Fibroblast of lung (primary cell): ENCODE data around the gene COG4. TPM values are rescaled to one million over a fixed set of nuclear protein-coding genes. Genes with fewer than 3 reads are reported as not detected.

Experiments
- DNase-seq, 2 donors: peaks; one replicate each; pipeline versions ENCODE4 v3.0.0 to v3.0.0-alpha.2; 2010; ENCODE audit warnings: low read depth in 2 of 2
- H2AFZ ChIP-seq: 2 replicates; pipeline ENCODE4 v1.5.1; 2012; ENCODE audit warnings: low read length, control low read depth, inconsistent platforms
- H3K27ac ChIP-seq: 2 replicates; pipeline ENCODE4 v1.5.1; 2011; ENCODE audit warnings: low read length, control low read depth; ENCODE audit not compliant: insufficient read depth
- H3K27me3 ChIP-seq: 2 replicates; pipeline ENCODE4 v1.5.1; 2011; ENCODE audit warnings: mild to moderate bottlenecking, low read length; ENCODE audit not compliant: control insufficient read depth, insufficient read depth
- H3K36me3 ChIP-seq: 2 replicates; pipeline ENCODE4 v1.5.1; 2011; ENCODE audit warnings: low read length; ENCODE audit not compliant: control insufficient read depth, insufficient read depth
- H3K4me1 ChIP-seq: 2 replicates; pipeline ENCODE4 v1.5.1; 2011; ENCODE audit warnings: low read length; ENCODE audit not compliant: control insufficient read depth, insufficient read depth; ENCODE audit errors: extremely low read depth
- H3K4me2 ChIP-seq: 2 replicates; pipeline ENCODE4 v1.5.1; 2011; ENCODE audit warnings: low read length, control low read depth; ENCODE audit not compliant: insufficient read depth; ENCODE audit errors: extremely low read depth
- H3K4me3 ChIP-seq, 4 experiments: fragments of 200-600 bp in 1 of 4; sonication (generic) in 1 of 4; replicated peaks in 1 of 4; 2 replicates each; pipeline ENCODE4 v1.5.1; 2011 to 2016; ENCODE audit warnings: low read length in 4 of 4, low read depth in 3 of 4, mild to moderate bottlenecking in 3 of 4, control low read depth in 2 of 4, inconsistent platforms in 1 of 4, mixed read lengths in 1 of 4; ENCODE audit not compliant: insufficient read depth in 1 of 4; ENCODE audit errors: control extremely low read depth in 1 of 4
- H3K79me2 ChIP-seq: 2 replicates; pipeline ENCODE4 v1.5.1; 2012; ENCODE audit warnings: mild to moderate bottlenecking, low read length, inconsistent platforms; ENCODE audit not compliant: control insufficient read depth, insufficient read depth
- H3K9ac ChIP-seq: 2 replicates; pipeline ENCODE4 v1.5.1; 2011; ENCODE audit warnings: mild to moderate bottlenecking, low read length, control low read depth; ENCODE audit not compliant: insufficient read depth
- H3K9me3 ChIP-seq: 2 replicates; pipeline ENCODE4 v1.5.1; 2012; ENCODE audit warnings: low read depth, low read length; ENCODE audit not compliant: control insufficient read depth, insufficient read depth
- H4K20me1 ChIP-seq: 2 replicates; pipeline ENCODE4 v1.5.1; 2011; ENCODE audit warnings: low read length; ENCODE audit not compliant: control insufficient read depth, insufficient read depth; ENCODE audit errors: extremely low read depth
- CTCF ChIP-seq, 2 donors: IDR thresholded peaks in 1 of 2; conservative IDR thresholded peaks in 1 of 2; 1 replicate in 1 of 2; 2 replicates in 1 of 2; pipeline ENCODE4 v1.5.1; 2011 to 2012; ENCODE audit warnings: low read length in 2 of 2, control low read depth in 1 of 2, inconsistent platforms in 1 of 2, low read depth in 1 of 2, mild to moderate bottlenecking in 1 of 2
- EZH2 ChIP-seq: IDR thresholded peaks from 2 replicates; pipeline ENCODE4 v1.5.1; 2012; ENCODE audit warnings: low read length, control low read depth, mild to moderate bottlenecking; ENCODE audit errors: missing control alignments
- polyA plus RNA-seq, 2 donors: library from polyadenylated mRNA; depleted of rRNA in 1 of 2; stranded (reverse) in 1 of 2; unstranded in 1 of 2; fragments of >200 nt; gene quantifications; 2 replicates each; pipeline ENCODE4 v1.2.1, GENCODE V29; 2011 to 2012; ENCODE audit warnings: missing spikeins in 1 of 2
- total RNA-seq: library from RNA; depleted of rRNA; stranded (reverse); fragments of >200 nt; gene quantifications from 2 replicates; pipeline ENCODE4 v1.2.1, GENCODE V29; 2014

Gene COG4
- total and polyA plus RNA-seq, 2 donors (not counting 1 experiment from before 2014, with no cell fraction given), result 36.2 to 117 TPM

GRCh38 chr16:70490261-70490660, 33.1 kb downstream of the COG4 start:
- DNase-seq, result peak in 1 of 2 donors; percentile 9
- no peak overlapping the region for H3K27ac ChIP-seq
- H3K79me2 ChIP-seq, result no peaks in the 10 kb centered on the region
- H3K4me1 ChIP-seq, result no peaks in the 10 kb centered on the region
- no peak overlapping the region for H3K4me3 ChIP-seq
- H3K9me3 ChIP-seq, result no peaks in the 10 kb centered on the region
- H3K9ac ChIP-seq, result no peak overlapping the region
- no peaks in the 10 kb centered on the region for H4K20me1 ChIP-seq
- no peak overlapping the region for H2AFZ ChIP-seq
- H3K4me2 ChIP-seq, result no peak overlapping the region
- H3K36me3 ChIP-seq, result peaks cover 5% of the 10 kb centered on the region
- H3K27me3 ChIP-seq, result no peaks in the 10 kb centered on the region
- no peak for TF ChIP-seq CTCF (conservative IDR thresholded peaks at IDR 0.05 in 1 of 2, IDR thresholded peaks at IDR 0.05 in 1 of 2; ENCODE audit: low read depth in 1 of 2, low read length in 2 of 2)
- no peak for TF ChIP-seq EZH2

- H3K4me2 ChIP-seq, result no peak overlapping the region
- no peaks in the 10 kb centered on the region for H3K79me2 ChIP-seq
- H3K9me3 ChIP-seq, result no peaks in the 10 kb centered on the region
- peaks cover 2% of the 10 kb centered on the region for H3K4me1 ChIP-seq
- H3K36me3 ChIP-seq, result peaks cover 19% of the 10 kb centered on the region
- no peak for DNase-seq
- H3K4me3 ChIP-seq, result no peak overlapping the region
- no peaks in the 10 kb centered on the region for H4K20me1 ChIP-seq
- H2AFZ ChIP-seq, result no peak overlapping the region
- no peak for TF ChIP-seq EZH2
- H3K9ac ChIP-seq, result no peak overlapping the region
- no peaks in the 10 kb centered on the region for H3K27me3 ChIP-seq
- no peak overlapping the region for H3K27ac ChIP-seq
These were observed 38.5 kb downstream of the COG4 start for GRCh38 chr16:70484867-70485266.

- TF ChIP-seq CTCF (conservative IDR thresholded peaks at IDR 0.05 in 1 of 2, IDR thresholded peaks at IDR 0.05 in 1 of 2; ENCODE audit: low read depth in 1 of 2, low read length in 2 of 2), result no peak
- TF ChIP-seq EZH2, result no peak
- Histone ChIP-seq H3K36me3 (peaks cover 24% of the 10 kb centered on the region), H4K20me1 (no peaks in the 10 kb centered on the region), H3K9ac (no peak overlapping the region), H3K9me3 (no peaks in the 10 kb centered on the region), H3K4me2 (no peak overlapping the region), H3K79me2 (no peaks in the 10 kb centered on the region), H2AFZ (no peak overlapping the region), H3K27me3 (no peaks in the 10 kb centered on the region), H3K27ac (no peak overlapping the region), H3K4me3 (no peak overlapping the region), H3K4me1 (peaks cover 7% of the 10 kb centered on the region)
- no peak for DNase-seq
These were observed 39.9 kb downstream of the COG4 start for GRCh38 chr16:70483426-70483825.
